H1 (cell line): ENCODE measurements around the gene CUL9. TPM values are rescaled to one million over a fixed set of nuclear protein-coding genes. Genes with fewer than 3 reads are reported as not detected.

Experiments
- CTCF ChIA-PET: fragments of 300-600 bp; sonication (Branson Sonifier 250); formaldehyde crosslinking; loops from one replicate; lab custom pipeline; 2021; ENCODE audit not compliant: partially characterized antibody; lab: Charles Lee
- POLR2A ChIA-PET: fragments of 300-600 bp; sonication (Branson Sonifier 250); formaldehyde crosslinking; loops from one replicate; lab custom pipeline; 2021; ENCODE audit warnings: inconsistent platforms; ENCODE audit not compliant: partially characterized antibody; lab: Charles Lee
- DNase-seq, 2 experiments: peaks; one replicate each; pipeline versions ENCODE4 v3.0.0 to v3.0.0-alpha.2; 2010 to 2022; ENCODE audit warnings: low spot score in 2 of 2, low read depth in 1 of 2, mixed read lengths in 1 of 2
- FAIRE-seq: peaks from 2 replicates; lab custom pipeline; 2011; peaks lifted over from hg19 to GRCh38; lab: Jason Lieb, UNC
- H2AFZ ChIP-seq: 2 replicates; pipeline ENCODE4 v1.8.1; 2012; ENCODE audit warnings: low read length, inconsistent platforms
- H2AK5ac ChIP-seq: 2 replicates; pipeline ENCODE4 v1.6.1; 2013; ENCODE audit warnings: low read depth, low read length
- H2BK120ac ChIP-seq: replicated peaks from 2 replicates; pipeline ENCODE3; 2013; ENCODE audit warnings: low read depth, low read length, inconsistent platforms
- H2BK12ac ChIP-seq: 2 replicates; pipeline ENCODE4 v1.6.1; 2013; ENCODE audit warnings: low read depth, low read length
- H2BK15ac ChIP-seq: 2 replicates; pipeline ENCODE4 v1.6.1; 2013; ENCODE audit warnings: low read length
- H2BK20ac ChIP-seq: 2 replicates; pipeline ENCODE4 v1.6.1; 2013; ENCODE audit warnings: low read length
- H2BK5ac ChIP-seq: 2 replicates; pipeline ENCODE4 v1.6.1; 2013; ENCODE audit warnings: low read depth, low read length
- H3K14ac ChIP-seq: 2 replicates; pipeline ENCODE4 v1.6.1; 2013; ENCODE audit warnings: inconsistent platforms; ENCODE audit not compliant: insufficient read length
- H3K18ac ChIP-seq: 2 replicates; pipeline ENCODE4 v1.6.1; 2013; ENCODE audit warnings: low read length; ENCODE audit errors: extremely low read depth
- H3K23ac ChIP-seq: 2 replicates; pipeline ENCODE4 v1.6.1; 2013; ENCODE audit warnings: inconsistent platforms; ENCODE audit not compliant: insufficient read length
- H3K23me2 ChIP-seq: 2 replicates; pipeline ENCODE4 v1.6.1; 2013; ENCODE audit warnings: low read depth, low read length
- H3K27ac ChIP-seq: 2 replicates; pipeline ENCODE4 v1.6.1; 2011; ENCODE audit warnings: low read depth, low read length, inconsistent platforms
- H3K27me3 ChIP-seq, 4 experiments: replicated peaks in 1 of 4; 1 replicate in 1 of 4; 2 replicates in 3 of 4; pipeline versions ENCODE4 v1.6.1 to v1.8.1; 2011 to 2013; ENCODE audit warnings: low read length in 3 of 4, mild to moderate bottlenecking in 3 of 4, inconsistent platforms in 2 of 4, mixed read lengths in 2 of 4, moderate library complexity in 1 of 4; ENCODE audit not compliant: control insufficient read depth in 3 of 4, insufficient read depth in 3 of 4; ENCODE audit errors: extremely low read depth in 1 of 4
- H3K36me3 ChIP-seq, 4 experiments: 2 replicates each; pipeline versions ENCODE4 v1.6.1 to v1.8.1; 2011 to 2013; ENCODE audit warnings: mild to moderate bottlenecking in 4 of 4, low read length in 3 of 4, moderate library complexity in 2 of 4, control low read depth in 1 of 4, inconsistent platforms in 1 of 4; ENCODE audit not compliant: insufficient read depth in 4 of 4, control insufficient read depth in 2 of 4
- H3K4ac ChIP-seq: replicated peaks from 2 replicates; pipeline ENCODE3; 2013; ENCODE audit warnings: low read length, low read depth, mixed read lengths, inconsistent platforms; ENCODE audit not compliant: insufficient read length
- H3K4me1 ChIP-seq, 4 experiments: replicated peaks in 1 of 4; 1 replicate in 1 of 4; 2 replicates in 3 of 4; pipeline versions ENCODE4 v1.6.1 to v1.8.1; 2011 to 2013; ENCODE audit warnings: low read length in 3 of 4, inconsistent platforms in 2 of 4, mixed read lengths in 1 of 4; ENCODE audit not compliant: insufficient read depth in 4 of 4, control insufficient read depth in 3 of 4
- H3K4me2 ChIP-seq, 2 experiments: 2 replicates each; pipeline versions ENCODE4 v1.6.1 to v1.8.1; 2011 to 2013; ENCODE audit warnings: low read depth in 2 of 2, low read length in 2 of 2, control low read depth in 1 of 2, inconsistent platforms in 1 of 2, mild to moderate bottlenecking in 1 of 2; ENCODE audit not compliant: insufficient read depth in 1 of 2
- H3K4me3 ChIP-seq, 4 experiments: fragments of 200-600, 300-600 bp in 1 of 4; sonication (generic), shearing (Covaris generic), sonication (Bioruptor Twin) in 1 of 4; 2 replicates each; pipeline versions ENCODE4 v1.5.1 to v1.8.1; 2011 to 2016; ENCODE audit warnings: low read length in 4 of 4, low read depth in 3 of 4, control low read depth in 2 of 4, inconsistent platforms in 2 of 4, mild to moderate bottlenecking in 2 of 4, mixed read lengths in 1 of 4, moderate library complexity in 1 of 4; ENCODE audit not compliant: insufficient read depth in 2 of 4; ENCODE audit errors: extremely low read depth in 1 of 4
- H3K56ac ChIP-seq: replicated peaks from 2 replicates; pipeline ENCODE3; 2013; ENCODE audit warnings: low read depth, mild to moderate bottlenecking, mixed read lengths, low read length, inconsistent platforms; ENCODE audit not compliant: insufficient read length
- H3K79me1 ChIP-seq: 2 replicates; pipeline ENCODE4 v1.6.1; 2013; ENCODE audit warnings: low read depth, low read length, control low read depth
- H3K79me2 ChIP-seq, 2 experiments: 2 replicates each; pipeline versions ENCODE4 v1.6.1 to v1.8.1; 2012 to 2013; ENCODE audit warnings: low read length in 2 of 2, mild to moderate bottlenecking in 2 of 2, inconsistent platforms in 1 of 2; ENCODE audit not compliant: insufficient read depth in 2 of 2, control insufficient read depth in 1 of 2
- H3K9ac ChIP-seq, 4 experiments: replicated peaks in 1 of 4; 1 replicate in 1 of 4; 2 replicates in 3 of 4; pipeline versions ENCODE4 v1.6.1 to v1.8.1; 2011 to 2013; ENCODE audit warnings: low read depth in 3 of 4, low read length in 3 of 4, control low read depth in 2 of 4, mild to moderate bottlenecking in 2 of 4, moderate library complexity in 2 of 4, inconsistent platforms in 1 of 4; ENCODE audit errors: extremely low read depth in 1 of 4
- H3K9me3 ChIP-seq, 2 experiments: 2 replicates each; pipeline versions ENCODE4 v1.6.1 to v1.8.1; 2012 to 2013; ENCODE audit warnings: mild to moderate bottlenecking in 2 of 2, moderate library complexity in 2 of 2, control low read depth in 1 of 2, inconsistent platforms in 1 of 2, low read depth in 1 of 2, low read length in 1 of 2, mixed read lengths in 1 of 2; ENCODE audit not compliant: insufficient read depth in 2 of 2
- H4K20me1 ChIP-seq, 2 experiments: replicated peaks in 1 of 2; 2 replicates each; pipeline versions ENCODE3 to v1.8.1; 2011 to 2013; ENCODE audit warnings: inconsistent platforms in 2 of 2, low read length in 2 of 2, mild to moderate bottlenecking in 1 of 2; ENCODE audit not compliant: insufficient read depth in 2 of 2, control insufficient read depth in 1 of 2
- H4K5ac ChIP-seq: 2 replicates; pipeline ENCODE4 v1.6.1; 2013; ENCODE audit warnings: low read length, low read depth, mixed read lengths, inconsistent platforms; ENCODE audit not compliant: insufficient read length
- H4K8ac ChIP-seq: 2 replicates; pipeline ENCODE4 v1.8.0; 2013; ENCODE audit warnings: mild to moderate bottlenecking, moderate library complexity, low read length, inconsistent platforms; ENCODE audit not compliant: insufficient read depth; ENCODE audit errors: extremely low read depth
- H4K91ac ChIP-seq: replicated peaks from 2 replicates; pipeline ENCODE3; 2013; ENCODE audit warnings: low read length, mixed read lengths, inconsistent platforms; ENCODE audit not compliant: insufficient read length
- BACH1 ChIP-seq: IDR thresholded peaks from 2 replicates; pipeline ENCODE4 v1.6.1; 2012; ENCODE audit warnings: low read length, improper control_type of control experiment
- CTCF ChIP-seq, 3 experiments: IDR thresholded peaks; 1 replicate in 2 of 3; 2 replicates in 1 of 3; pipeline versions ENCODE4 v1.5.1 to v1.6.1; 2011; ENCODE audit warnings: low read length in 3 of 3, mild to moderate bottlenecking in 3 of 3, inconsistent platforms in 2 of 3, low read depth in 1 of 3, moderate library complexity in 1 of 3; ENCODE audit not compliant: insufficient read depth in 1 of 3; ENCODE audit errors: control extremely low read depth in 1 of 3
- HDAC2 ChIP-seq, 2 experiments: fragments of 300-600 bp in 1 of 2; sonication (generic) in 1 of 2; IDR thresholded peaks; 2 replicates each; pipeline ENCODE4 v1.6.1; 2011 to 2012; ENCODE audit warnings: low read depth in 2 of 2, low read length in 2 of 2, mild to moderate bottlenecking in 2 of 2, moderate library complexity in 2 of 2, borderline replicate concordance in 1 of 2, inconsistent platforms in 1 of 2
- JUN ChIP-seq: IDR thresholded peaks from 2 replicates; pipeline ENCODE4 v1.6.1; 2011; ENCODE audit warnings: low read depth, mild to moderate bottlenecking, improper control_type of control experiment, low read length
- POLR2AphosphoS5 ChIP-seq: IDR thresholded peaks from 2 replicates; pipeline ENCODE4 v1.6.1; 2011; ENCODE audit warnings: low read depth, low read length
- RAD21 ChIP-seq, 2 experiments: IDR thresholded peaks in 1 of 2; conservative IDR thresholded peaks in 1 of 2; 2 replicates each; pipeline ENCODE4 v1.6.1; 2011; ENCODE audit warnings: low read depth in 2 of 2, low read length in 2 of 2, improper control_type of control experiment in 1 of 2, inconsistent platforms in 1 of 2, mild to moderate bottlenecking in 1 of 2, moderate library complexity in 1 of 2
- RNF2 ChIP-seq: fragments of 200-900, 300-1000 bp; sonication (generic); IDR thresholded peaks from 2 replicates; pipeline ENCODE4 v1.7.1; 2016; ENCODE audit warnings: borderline replicate concordance, low read depth, mild to moderate bottlenecking, antibody characterized with exemption, low read length; ENCODE audit not compliant: poor library complexity, severe bottlenecking; ENCODE audit errors: missing control alignments
- SP4 ChIP-seq: IDR thresholded peaks from 2 replicates; pipeline ENCODE4 v1.6.1; 2012; ENCODE audit warnings: low read length, inconsistent platforms
- SRF ChIP-seq: IDR thresholded peaks from 2 replicates; pipeline ENCODE4 v1.6.1; 2011; ENCODE audit warnings: mild to moderate bottlenecking, low read depth, low read length, moderate library complexity
- SUZ12 ChIP-seq: fragments of 200-600 bp; sonication (generic); IDR thresholded peaks from 2 replicates; pipeline ENCODE4 v1.6.1; 2012; ENCODE audit warnings: mild to moderate bottlenecking, inconsistent platforms, low read length, moderate library complexity, mixed read lengths
- WGBS, 2 experiments: shearing (Covaris generic) in 1 of 2; methylation state at CpG; one replicate each; pipeline versions ENCODE4 v1.1.6 to v1.1.7; 2013 to 2015; ENCODE audit warnings: low lambda C conversion rate in 2 of 2, mixed read lengths in 2 of 2, inconsistent platforms in 1 of 2, low coverage in 1 of 2, missing lambda C conversion rate in 1 of 2; ENCODE audit not compliant: insufficient replicate concordance in 2 of 2, insufficient coverage in 1 of 2, insufficient read length in 1 of 2; ENCODE audit errors: extremely low coverage in 1 of 2, missing lambda C conversion rate in 1 of 2; 5-methylcytosine and 5-hydroxymethylcytosine counted together
- polyA plus RNA-seq, 7 experiments: library from polyadenylated mRNA; depleted of rRNA in 3 of 7; stranded (reverse) in 5 of 7; unstranded in 2 of 7; fragments of >200 nt in 5 of 7; fragments of 200-250 nt in 2 of 7; gene quantifications; 1 replicate in 5 of 7; 2 replicates in 1 of 7; 4 replicates in 1 of 7; pipeline versions ENCODE4 v1.2.1 to v1.2.3, GENCODE V29; 2011 to 2013; ENCODE audit warnings: missing spikeins in 2 of 7, mixed read lengths in 2 of 7
- total RNA-seq: library from RNA; stranded (reverse); fragmentation: NEBNext Ultra II Directional; extraction: Animal tissue kit (Norgen Biotek cat#: 25700); gene quantifications from 2 replicates; pipeline ENCODE4 v1.2.1, GENCODE V29; 2021

CUL9 gene
- total and polyA plus RNA-seq, 2 of the 8 experiments (the other 6 are each of a cell fraction or from before 2014, with no cell fraction given): 7.7 to 9.8 TPM

DNA sequence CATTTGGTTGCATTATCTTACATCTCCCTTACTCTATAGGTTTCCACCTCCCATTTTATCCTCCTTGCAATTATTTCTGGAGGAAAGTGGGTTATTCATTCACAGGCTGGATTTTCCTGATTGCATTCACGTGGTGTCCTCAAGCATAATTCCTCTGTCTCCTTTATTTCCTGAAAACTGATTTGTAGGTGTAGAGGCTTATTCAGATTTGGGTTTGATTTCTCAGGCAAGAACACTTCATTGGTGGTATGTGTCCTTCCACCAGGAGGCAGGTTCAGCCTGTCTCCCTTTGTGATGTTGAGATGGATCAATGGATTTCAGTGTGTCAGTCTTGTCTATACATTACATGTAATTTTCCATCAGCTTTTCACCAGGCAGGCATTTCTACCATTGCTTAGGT is 30.0 kb downstream of the CUL9 start:
- DNase-seq (no peak), FAIRE-seq (no peak)
- H3K79me1 ChIP-seq: no peaks in the 10 kb centered on the region
- 73% methylated on average over 1 of the region's 1 CpG; no CpG with 5 or more reads in 1 of the 2 experiments for WGBS, 2 experiments
- no peak overlapping the region for H4K5ac ChIP-seq
- H3K9me3 ChIP-seq: no peaks in the 10 kb centered on the region
- no peak overlapping the region for H3K23ac ChIP-seq
- H3K27ac ChIP-seq: no peak overlapping the region
- H3K4ac ChIP-seq: no peak overlapping the region
- no peak overlapping the region for H2AFZ ChIP-seq
- H3K4me2 ChIP-seq: no peak overlapping the region
- H2BK5ac ChIP-seq: no peak overlapping the region
- H3K27me3 ChIP-seq: no peaks in the 10 kb centered on the region
- no peak for TF ChIP-seq SP4
- TF ChIP-seq BACH1: no peak
- no peak for TF ChIP-seq RNF2
- no peak for TF ChIP-seq JUN
- TF ChIP-seq HDAC2 (IDR thresholded peaks at IDR 0.05; ENCODE audit: borderline replicate concordance in 1 of 2, low read depth in 2 of 2, low read length in 2 of 2): no peak
- TF ChIP-seq CTCF (IDR thresholded peaks at IDR 0.05; ENCODE audit: control extremely low read depth in 1 of 3, insufficient read depth in 1 of 3, low read depth in 1 of 3, low read length in 3 of 3): peak in 1 of 3 experiments; percentile 43; a peak in 1 of 4 replicates
- TF ChIP-seq SUZ12: no peak
- TF ChIP-seq POLR2AphosphoS5: no peak
- TF ChIP-seq SRF: no peak
- TF ChIP-seq RAD21 (IDR thresholded peaks at IDR 0.05 in 1 of 2, conservative IDR thresholded peaks at IDR 0.05 in 1 of 2; ENCODE audit: low read depth in 2 of 2, low read length in 2 of 2): peak; percentile 27 to 42; a peak in 2 of 4 replicates
- TF ChIP-seq, all 59 proteins: peak for 2
- Histone ChIP-seq H2BK120ac (no peak overlapping the region), H4K91ac (no peak overlapping the region), H2BK20ac (no peak overlapping the region), H2AK5ac (no peak overlapping the region), H2BK12ac (no peak overlapping the region), H3K14ac (no peak overlapping the region), H3K23me2 (no peaks in the 10 kb centered on the region), H4K20me1 (no peaks in the 10 kb centered on the region), H3K79me2 (no peaks in the 10 kb centered on the region), H2BK15ac (no peak overlapping the region), H3K4me1 (no peaks in the 10 kb centered on the region; a peak in 1 of 7 replicates), H3K56ac (no peak overlapping the region), H3K36me3 (no peaks in the 10 kb centered on the region), H4K8ac (no peak overlapping the region), H3K18ac (no peak overlapping the region), H3K9ac (no peak overlapping the region), H3K4me3 (no peak overlapping the region)
- POLR2A ChIA-PET: interaction anchor here (1.1 to 1.2 kb wide), 2 partner anchors 38 to 41 kb away, joined by 3 to 5 read pairs; no protein-coding TSS in a partner anchor
- CTCF ChIA-PET: interaction anchor here (1.0 to 4.9 kb wide), 5 partner anchors 11 to 123 kb away, joined by 3 to 33 read pairs (median 6); partner anchors contain the start of gene DNPH1
